Activated gamma-delta T cell (primary cell): Measurements from ENCODE around the gene PPM1H.
"Not testable (repeated sequence)": the region's sequence is repeated elsewhere in the genome, so short reads cannot be mapped to it uniquely, and the experiment has no call there.

Experiments used
- DNase-seq: peaks from one replicate; lab custom pipeline; 2025; lab: John Stamatoyannopoulos, UW

Gene PPM1H

GRCh38 chr12:62909340-62909739 lies 25.6 kb downstream of the PPM1H start:
- DNase-seq, result no peak

GRCh38 chr12:62908674-62909073 lies 26.3 kb downstream of the PPM1H start:
- no peak for DNase-seq

- no peak for DNase-seq
Measured at GRCh38 chr12:62907561-62907960, 27.4 kb downstream of the PPM1H start.

- no peak for DNase-seq
Measured at GRCh38 chr12:62907078-62907477, 27.9 kb downstream of the PPM1H start.

DNA sequence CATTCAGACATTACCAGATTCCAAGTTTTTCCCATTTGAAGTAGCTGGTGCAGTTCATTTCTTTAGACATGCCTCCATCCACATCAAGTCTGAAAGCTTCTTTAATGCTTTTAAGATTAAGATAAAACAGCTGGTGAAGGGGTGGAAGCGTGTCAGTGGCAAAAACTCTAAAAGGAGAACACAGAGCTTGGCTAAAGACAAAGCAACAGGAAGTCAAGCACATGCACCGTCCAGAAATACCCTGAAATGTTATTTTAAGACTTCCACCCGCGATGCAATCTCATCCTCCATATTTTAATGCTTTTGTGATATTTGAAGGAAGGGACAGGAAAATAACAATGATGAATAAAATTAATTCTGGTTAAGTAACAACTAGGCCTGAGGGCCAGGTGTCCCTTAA lies 31.8 kb downstream of the PPM1H start:
- DNase-seq, result no peak

DNA sequence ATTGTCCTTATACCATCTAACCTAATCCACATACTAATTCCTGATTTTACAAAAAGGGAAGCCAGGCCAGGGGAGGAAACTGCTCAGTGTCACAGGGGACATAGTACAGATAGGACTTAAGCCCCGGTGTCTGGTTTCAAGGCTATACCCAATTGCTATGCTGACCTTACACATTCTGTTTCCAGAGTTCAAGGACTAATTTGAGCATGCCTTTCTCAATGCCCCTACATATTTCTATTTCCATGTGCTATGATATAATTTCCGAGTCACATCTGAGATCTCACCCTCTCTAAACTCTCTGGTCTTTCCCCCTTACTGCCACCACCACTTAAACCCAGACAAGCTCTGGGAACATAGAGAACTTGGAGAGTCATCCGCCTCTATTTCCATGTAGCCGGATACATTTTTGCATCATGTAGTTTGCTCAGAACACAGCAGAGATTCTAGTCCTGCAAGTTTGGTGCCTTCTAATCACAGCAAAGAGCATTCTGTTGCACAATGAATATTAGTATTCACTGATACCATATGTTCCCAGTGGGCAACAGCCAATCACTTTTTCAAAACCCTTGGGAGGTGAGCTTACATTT lies 34.2 kb downstream of the PPM1H start:
- DNase-seq, result no peak

- no peak for DNase-seq
Measured at GRCh38 chr12:62899568-62900390, 35.2 kb downstream of the PPM1H start.

GRCh38 chr12:62898526-62898925 lies 36.4 kb downstream of the PPM1H start:
- no peak for DNase-seq

DNA sequence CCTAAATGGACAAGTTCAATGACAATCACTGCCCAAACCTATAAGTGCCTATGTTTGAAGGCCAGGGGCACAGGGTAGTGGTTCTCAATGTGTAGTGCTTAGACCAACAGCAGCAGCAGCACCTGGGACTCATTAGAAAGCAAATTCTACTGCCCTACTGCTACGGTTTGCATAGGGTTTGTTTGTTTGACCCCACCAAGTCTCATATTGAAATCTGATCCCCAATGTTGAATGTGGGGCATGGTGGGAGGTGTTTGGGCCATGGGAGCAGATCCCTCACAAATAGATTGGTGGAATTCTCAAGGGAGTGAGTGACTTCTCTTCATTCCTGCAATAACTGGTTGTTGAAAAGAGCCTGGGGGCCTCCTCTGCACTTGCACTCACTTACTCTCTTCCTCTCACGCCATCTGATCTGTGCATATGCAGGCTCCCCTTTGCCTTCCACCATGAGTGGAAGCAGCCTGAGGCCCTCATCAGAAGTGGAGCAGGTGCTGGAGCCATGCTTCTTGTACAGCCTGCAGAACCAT lies 39.5 kb downstream of the PPM1H start:
- DNase-seq, result no peak

- no peak for DNase-seq
Measured at GRCh38 chr12:62893276-62893675, 41.7 kb downstream of the PPM1H start.

- no peak for DNase-seq
Measured at GRCh38 chr12:62891805-62892549, 43.0 kb downstream of the PPM1H start.

GRCh38 chr12:62888454-62889110 lies 46.4 kb downstream of the PPM1H start:
- no peak for DNase-seq

DNA sequence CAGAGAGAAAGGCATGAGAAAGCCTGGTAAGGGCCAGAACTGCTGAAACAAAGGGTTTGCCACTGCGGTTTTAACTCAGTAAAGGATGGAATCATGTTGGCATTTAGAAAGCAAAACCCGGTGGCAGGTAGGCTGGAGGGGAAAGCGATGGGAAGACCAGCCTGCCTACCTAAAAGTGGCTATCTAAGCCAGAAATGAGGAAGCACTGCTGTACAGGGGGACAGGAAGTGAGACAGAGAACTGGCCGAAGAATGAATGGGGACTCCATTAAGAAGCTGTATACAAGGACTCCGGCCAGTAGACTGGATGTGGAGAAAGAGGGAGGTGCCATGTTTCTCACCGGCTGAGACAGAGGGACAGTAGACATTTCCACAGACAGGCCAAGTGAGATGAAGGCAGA lies 48.2 kb downstream of the PPM1H start:
- no peak for DNase-seq

GRCh38 chr12:62885242-62885641 lies 49.7 kb downstream of the PPM1H start:
- DNase-seq, result no peak

DNA sequence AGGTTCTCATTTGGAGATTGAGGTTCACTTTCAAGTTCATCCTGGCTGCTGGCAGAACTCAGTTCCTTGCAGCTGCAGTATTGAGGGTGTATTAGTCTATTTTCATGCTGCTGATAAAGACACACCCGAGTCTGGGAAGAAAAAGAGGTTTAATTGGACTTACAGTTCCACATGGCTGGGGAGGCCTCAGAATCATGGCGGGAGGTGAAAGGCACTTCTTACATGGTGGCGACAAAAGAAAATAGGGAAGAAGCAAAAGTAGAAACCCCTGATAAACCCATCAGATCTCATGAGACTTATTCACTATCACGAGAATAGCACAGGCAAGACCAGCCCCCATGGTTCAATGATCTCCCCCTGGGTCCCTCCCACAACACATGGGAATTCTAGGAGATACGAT lies 50.1 kb downstream of the PPM1H start:
- not testable (repeated sequence) for DNase-seq

DNA sequence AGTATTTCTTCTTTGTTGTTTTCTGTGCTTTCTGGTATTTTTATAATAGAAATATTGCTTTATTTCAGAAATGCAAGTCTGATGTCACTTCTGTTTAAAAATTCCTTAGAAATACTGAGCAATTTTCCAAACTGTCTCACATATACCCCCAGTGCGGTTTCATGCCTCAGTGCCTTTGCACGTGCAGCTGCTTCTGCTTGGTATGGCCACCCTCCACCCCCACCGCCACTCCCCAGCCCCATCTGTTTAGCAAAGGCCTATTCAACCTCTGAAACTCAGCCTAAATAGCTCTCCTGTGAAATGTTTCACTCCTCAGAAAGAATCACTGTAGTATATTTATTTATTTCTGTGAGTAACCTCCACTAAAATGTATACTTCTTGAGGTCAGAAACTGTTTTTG lies 52.3 kb downstream of the PPM1H start:
- DNase-seq, result no peak

DNA sequence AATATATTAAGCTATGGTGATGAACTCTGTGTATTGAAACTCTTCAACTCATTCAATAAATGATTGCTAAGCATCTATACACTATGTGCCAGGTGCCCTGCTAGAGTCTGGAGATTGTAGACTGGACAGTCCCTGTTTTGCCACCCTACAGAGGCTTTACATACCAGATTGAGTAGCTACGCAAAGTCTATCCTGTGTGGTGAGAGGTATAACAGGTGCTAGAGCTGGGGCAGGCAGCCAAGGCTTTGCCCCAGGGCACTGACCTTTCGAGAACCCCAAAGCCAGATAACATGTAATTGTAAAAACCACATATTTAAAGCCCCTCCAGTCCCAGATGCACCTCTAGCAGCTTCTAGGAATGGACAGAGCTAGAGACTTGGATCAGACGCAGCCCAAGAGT lies 52.8 kb downstream of the PPM1H start:
- no peak for DNase-seq

GRCh38 chr12:62879691-62880090 lies 55.3 kb downstream of the PPM1H start:
- no peak for DNase-seq

DNA sequence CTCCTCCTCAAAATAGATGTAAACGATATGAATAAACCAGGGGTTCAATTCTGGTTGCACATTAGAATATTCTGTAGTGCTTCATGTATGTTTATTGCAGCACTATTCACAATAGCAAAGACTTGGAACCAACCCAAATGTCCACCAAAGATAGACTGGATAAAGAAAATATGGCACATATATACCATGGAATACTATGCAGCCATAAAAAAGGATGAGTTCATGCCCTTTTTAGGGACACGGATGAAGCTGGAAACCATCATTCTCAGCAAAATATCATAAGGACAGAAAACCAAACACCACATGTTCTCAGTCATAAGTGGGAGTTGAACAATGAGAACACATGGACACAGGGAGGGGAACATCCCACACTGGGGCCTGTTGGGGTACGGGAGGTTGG lies 55.7 kb downstream of the PPM1H start:
- DNase-seq, result not testable (repeated sequence)

DNA sequence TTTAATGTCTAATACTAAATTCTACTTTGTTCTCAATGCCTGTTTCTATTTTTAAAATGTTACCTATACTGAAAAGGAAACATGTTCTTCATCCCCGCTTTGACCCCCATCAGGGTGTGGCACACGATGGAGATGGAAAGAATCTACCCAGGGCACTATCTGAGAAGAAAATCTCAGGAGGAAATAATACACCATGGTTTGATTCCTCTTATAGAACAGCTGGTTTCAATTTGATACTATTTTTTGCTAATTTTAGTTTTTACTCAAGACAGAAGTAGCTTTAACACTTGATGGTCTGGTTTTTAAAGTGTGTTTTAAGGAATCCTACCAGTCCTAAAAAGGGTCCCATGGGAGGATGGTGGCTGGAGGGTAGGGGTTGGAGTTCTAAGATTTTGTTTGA lies 56.7 kb downstream of the PPM1H start:
- DNase-seq, result no peak

- DNase-seq, result no peak
Measured at GRCh38 chr12:62876938-62877548, 57.9 kb downstream of the PPM1H start.
